Measurements from ENCODE around the gene KCNT1. TPM values are rescaled to one million over a fixed set of nuclear protein-coding genes. Genes with fewer than 3 reads are reported as not detected.

The KCNT1 gene
- total RNA-seq, 4 donors from 2014 or later = 0.21 TPM; not detected in 3

- Histone ChIP-seq H3K4me3 (replicated peaks in 1 of 3) (no peak overlapping the region), H3K27ac (no peak overlapping the region), H3K27me3 (no peaks in the 10 kb centered on the region), H3K9me3 (no peaks in the 10 kb centered on the region), H3K4me1 (no peaks in the 10 kb centered on the region), H3K36me3 (no peaks in the 10 kb centered on the region)
- intact Hi-C loops (cut with DNase I) = no loop called here
- WGBS, 2 donors = 84 to 91% methylated on average over 12 to 13 of the region's 24 CpGs
- no peak for DNase-seq
- TF ChIP-seq CTCF (IDR thresholded peaks at IDR 0.05) = no peak
- no peak for TF ChIP-seq POLR2A (IDR thresholded peaks at IDR 0.05)
Observed at GRCh38 chr9:135745686-135746324, 43.8 kb downstream of the KCNT1 start.

GRCh38 chr9:135746565-135746964, 44.6 kb downstream of the KCNT1 start:
- Histone ChIP-seq H3K27me3 (no peaks in the 10 kb centered on the region), H3K27ac (no peak overlapping the region), H3K4me1 (no peaks in the 10 kb centered on the region), H3K36me3 (no peaks in the 10 kb centered on the region), H3K4me3 (replicated peaks in 1 of 3) (no peak overlapping the region), H3K9me3 (no peaks in the 10 kb centered on the region)
- intact Hi-C loops (cut with DNase I) = no loop called here
- no peak for DNase-seq
- 74 to 75% methylated on average over 8 to 9 of the region's 9 CpGs for WGBS, 2 donors
- TF ChIP-seq POLR2A (IDR thresholded peaks at IDR 0.05) = no peak
- no peak for TF ChIP-seq CTCF (IDR thresholded peaks at IDR 0.05)

GRCh38 chr9:135747311-135747710, 45.3 kb downstream of the KCNT1 start:
- TF ChIP-seq CTCF (IDR thresholded peaks at IDR 0.05) (no peak), POLR2A (IDR thresholded peaks at IDR 0.05) (no peak)
- Histone ChIP-seq H3K27ac (no peak overlapping the region), H3K36me3 (no peaks in the 10 kb centered on the region), H3K9me3 (no peaks in the 10 kb centered on the region), H3K4me3 (replicated peaks in 1 of 3) (no peak overlapping the region), H3K4me1 (no peaks in the 10 kb centered on the region), H3K27me3 (no peaks in the 10 kb centered on the region)
- DNase-seq = no peak
- WGBS, 2 donors = 68 to 73% methylated on average over 12 to 13 of the region's 13 CpGs
- intact Hi-C loops (cut with DNase I) = no loop called here

- intact Hi-C loops (cut with DNase I) = no loop called here
- H3K4me1 ChIP-seq = no peaks in the 10 kb centered on the region
- 55 to 56% methylated on average over 3 to 5 of the region's 16 CpGs for WGBS, 2 donors
- DNase-seq = no peak
- no peaks in the 10 kb centered on the region for H3K27me3 ChIP-seq
- TF ChIP-seq POLR2A (IDR thresholded peaks at IDR 0.05) = no peak
- TF ChIP-seq CTCF (IDR thresholded peaks at IDR 0.05) = no peak
- no peak overlapping the region for H3K27ac ChIP-seq
- H3K36me3 ChIP-seq = no peaks in the 10 kb centered on the region
- no peaks in the 10 kb centered on the region for H3K9me3 ChIP-seq
- no peak overlapping the region for H3K4me3 ChIP-seq (replicated peaks in 1 of 3)
Observed at GRCh38 chr9:135748676-135749075, 46.7 kb downstream of the KCNT1 start.

GRCh38 chr9:135749171-135750045, 47.4 kb downstream of the KCNT1 start:
- H3K9me3 ChIP-seq = no peaks in the 10 kb centered on the region
- 83 to 100% methylated on average over 1 to 7 of the region's 28 CpGs for WGBS, 2 donors
- intact Hi-C loops (cut with DNase I) = no loop called here
- H3K27me3 ChIP-seq = no peaks in the 10 kb centered on the region
- no peak for TF ChIP-seq CTCF (IDR thresholded peaks at IDR 0.05)
- no peak for TF ChIP-seq POLR2A (IDR thresholded peaks at IDR 0.05)
- no peak for DNase-seq
- no peaks in the 10 kb centered on the region for H3K4me1 ChIP-seq
- H3K27ac ChIP-seq = no peak overlapping the region
- no peak overlapping the region for H3K4me3 ChIP-seq (replicated peaks in 1 of 3)
- no peaks in the 10 kb centered on the region for H3K36me3 ChIP-seq

Data from thyroid gland (tissue), 4 donors.